Limb (tissue), 2 donors: ENCODE data around the gene TEX264.

Source experiments
- DNase-seq, 2 donors: peaks; one replicate each; pipeline ENCODE4 v3.0.0-alpha.2; 2016; ENCODE audit errors: extremely low spot score in 2 of 2

The TEX264 gene

GRCh38 chr3:51748327-51748726, 77.3 kb downstream of the TEX264 start:
- no peak for DNase-seq

DNA sequence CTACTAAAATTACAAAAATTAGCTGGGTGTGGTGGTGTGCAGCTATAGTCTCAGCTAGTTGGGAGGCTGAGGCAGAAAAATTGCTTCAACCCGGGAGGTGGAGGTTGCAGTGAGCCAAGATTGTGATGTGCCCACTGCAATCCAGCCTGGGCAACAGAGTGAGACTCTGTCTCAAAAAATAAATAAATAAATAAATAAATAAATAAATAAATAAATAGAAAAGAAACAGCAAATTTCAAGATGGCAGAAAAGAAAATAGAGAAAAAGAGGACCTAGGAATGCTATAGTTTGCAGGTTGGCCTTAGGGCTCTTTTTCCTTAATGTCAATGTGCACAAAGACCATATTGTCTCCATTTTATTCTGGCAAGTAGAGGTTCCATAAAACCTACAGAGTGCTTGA, 79.8 kb downstream of the TEX264 start:
- no peak for DNase-seq

GRCh38 chr3:51751287-51751686, 80.2 kb downstream of the TEX264 start:
- DNase-seq: no peak
